ENCODE data around the gene CCS. TPM values are rescaled to one million over a fixed set of nuclear protein-coding genes. Genes with fewer than 3 reads are reported as not detected.
A peak's percentile ranks its signal among the peaks of the same experiment; 100 is the strongest.
"Not testable (repeated sequence)": the region's sequence is repeated elsewhere in the genome, so short reads cannot be mapped to it uniquely, and the experiment has no call there.

Gene CCS
- polyA plus RNA-seq, 5 donors, result 69.4 to 95.7 (median 82.2) TPM

GRCh38 chr11:66624450-66624849, 31.5 kb downstream of the CCS start:
- no peak for DNase-seq

- no peak for DNase-seq
Measured at GRCh38 chr11:66625041-66625751, 32.2 kb downstream of the CCS start.

GRCh38 chr11:66625752-66626149, 32.8 kb downstream of the CCS start:
- DNase-seq, result no peak

GRCh38 chr11:66626382-66626781, 33.4 kb downstream of the CCS start:
- DNase-seq, result no peak

GRCh38 chr11:66626926-66627325, 33.9 kb downstream of the CCS start:
- DNase-seq, result no peak

GRCh38 chr11:66628061-66628603, 35.1 kb downstream of the CCS start:
- DNase-seq, result no peak

GRCh38 chr11:66629356-66629755, 36.4 kb downstream of the CCS start:
- DNase-seq, result no peak

- DNase-seq, result no peak
Measured at GRCh38 chr11:66631883-66632282, 38.9 kb downstream of the CCS start.

- DNase-seq, result no peak
Measured at GRCh38 chr11:66632952-66633351, 40.0 kb downstream of the CCS start.

- DNase-seq, result no peak
Measured at GRCh38 chr11:66636411-66636810, 43.4 kb downstream of the CCS start.

GRCh38 chr11:66637557-66638176, 44.7 kb downstream of the CCS start:
- no peak for DNase-seq

- DNase-seq, result peak; percentile 99 to 100
Measured at GRCh38 chr11:66638177-66639065, 45.4 kb downstream of the CCS start, which contains the start of gene RBM4. Gene RBM4 (plus strand): TSS chr11:66638703. CDS start chr11:66639712, 1,009 bp downstream.

- DNase-seq, result peak; percentile 38 to 49
Measured at GRCh38 chr11:66639066-66639813, 46.3 kb downstream of the CCS start.

GRCh38 chr11:66639814-66640340, 46.9 kb downstream of the CCS start:
- not testable (repeated sequence) for DNase-seq

GRCh38 chr11:66641834-66642233, 48.8 kb downstream of the CCS start:
- DNase-seq, result no peak

- no peak for DNase-seq
Measured at GRCh38 chr11:66643745-66644437, 50.9 kb downstream of the CCS start.

GRCh38 chr11:66646828-66647227, 53.8 kb downstream of the CCS start:
- peak; percentile 43 to 54 for DNase-seq

- no peak for DNase-seq
Measured at GRCh38 chr11:66649903-66650302, 56.9 kb downstream of the CCS start.

- DNase-seq, result no peak
Measured at GRCh38 chr11:66651016-66651415, 58.0 kb downstream of the CCS start.

GRCh38 chr11:66652651-66653050, 59.7 kb downstream of the CCS start:
- DNase-seq, result no peak

- no peak for DNase-seq
Measured at GRCh38 chr11:66653123-66653522, 60.1 kb downstream of the CCS start.
